ENCODE measurements around the gene DCLK1. TPM values are rescaled to one million over a fixed set of nuclear protein-coding genes. Genes with fewer than 3 reads are reported as not detected.
"Not testable (repeated sequence)": the region's sequence is repeated elsewhere in the genome, so short reads cannot be mapped to it uniquely, and the experiment has no call there.

The DCLK1 gene
- polyA plus RNA-seq, 4 donors, result 4.3 to 39.0 (median 8.9) TPM

DNA sequence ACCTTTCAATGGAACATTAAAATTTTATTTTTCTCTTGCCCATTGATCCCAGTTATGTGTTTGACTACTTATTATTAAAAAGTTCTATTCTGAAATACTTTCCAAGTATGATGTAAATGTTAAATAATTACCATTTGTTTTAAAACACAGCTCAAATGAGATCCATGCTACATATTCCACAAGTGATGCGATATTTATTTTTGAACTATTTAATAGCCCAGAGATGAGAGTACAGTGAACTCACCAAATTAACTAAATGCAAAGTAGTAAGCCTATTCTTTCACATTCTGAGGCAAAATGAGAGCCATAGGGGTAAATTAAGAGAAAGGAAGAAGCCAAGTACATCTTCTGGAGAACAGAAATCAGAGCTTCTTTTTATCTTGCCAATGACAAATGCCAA, 1.2 kb upstream of the DCLK1 start:
- DNase-seq (ENCODE audit: low read depth in 4 of 4, low spot score in 3 of 4), result no peak

DNA sequence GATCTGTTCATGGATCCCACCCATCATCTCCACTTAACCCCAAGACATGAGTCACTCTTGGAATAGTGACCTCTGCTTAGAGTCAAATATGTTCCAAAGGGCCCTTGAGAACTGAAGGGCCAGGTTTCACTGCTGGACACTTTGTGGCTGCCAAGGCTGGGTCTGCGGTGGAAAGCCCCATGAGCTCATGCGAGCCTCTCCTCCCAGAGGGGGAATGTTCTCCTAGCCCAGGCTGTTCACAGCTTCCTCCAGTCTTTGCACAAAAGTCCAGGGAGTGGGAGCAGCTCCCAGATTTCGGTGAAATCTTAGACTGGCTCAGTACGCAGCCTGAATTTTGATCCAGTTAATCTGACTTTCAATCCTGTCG, 732 bp upstream of the DCLK1 start:
- no peak for DNase-seq (ENCODE audit: low read depth in 4 of 4, low spot score in 3 of 4)

GRCh38 chr13:36130552-36131221, 495 bp downstream of the DCLK1 start:
- no peak for DNase-seq (ENCODE audit: low read depth in 4 of 4, low spot score in 3 of 4)

DNA sequence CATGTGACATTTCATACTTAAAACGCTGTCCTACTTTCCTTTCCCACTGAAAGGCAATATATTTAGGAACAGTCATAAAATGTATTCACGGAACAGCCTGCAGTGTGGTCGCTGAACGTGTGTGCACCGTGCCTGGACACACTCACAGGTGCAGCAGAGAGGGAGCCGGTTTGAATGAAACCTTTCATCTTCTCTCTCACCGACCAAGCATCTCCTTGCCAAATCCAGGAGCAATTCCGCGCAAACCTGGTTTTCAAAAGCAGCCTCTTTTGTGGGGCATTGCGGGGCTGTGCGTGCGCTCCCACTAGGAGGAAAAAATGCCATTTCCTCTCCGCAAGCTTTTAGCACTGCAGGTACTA, 1.0 kb downstream of the DCLK1 start:
- no peak for DNase-seq (ENCODE audit: low read depth in 4 of 4, low spot score in 3 of 4)

- no peak for DNase-seq (ENCODE audit: low read depth in 4 of 4, low spot score in 3 of 4)
Measured at GRCh38 chr13:36129539-36129938, 1.6 kb downstream of the DCLK1 start.

DNA sequence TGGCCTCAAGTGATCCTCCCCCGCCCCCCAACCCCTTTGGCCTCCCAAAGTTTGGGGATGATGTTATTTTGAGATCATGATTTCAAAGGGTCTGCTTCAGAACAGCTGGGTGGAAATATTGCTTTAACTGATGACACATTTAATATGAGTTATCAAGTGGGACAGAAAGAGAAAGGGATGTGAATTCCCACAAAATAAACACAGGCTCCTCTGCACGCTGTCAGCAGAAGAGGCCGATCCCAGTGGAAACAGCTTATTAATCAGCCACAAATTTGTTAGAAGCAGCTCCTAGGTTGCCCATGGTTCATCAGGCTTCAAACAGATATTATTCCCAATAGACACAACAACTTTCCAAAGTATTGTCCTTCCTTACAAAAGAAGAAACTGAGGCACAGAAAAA, 4.7 kb downstream of the DCLK1 start:
- DNase-seq (ENCODE audit: low read depth in 4 of 4, low spot score in 3 of 4), result no peak

GRCh38 chr13:36125841-36126240, 5.3 kb downstream of the DCLK1 start:
- DNase-seq (ENCODE audit: low read depth in 4 of 4, low spot score in 3 of 4), result no peak

DNA sequence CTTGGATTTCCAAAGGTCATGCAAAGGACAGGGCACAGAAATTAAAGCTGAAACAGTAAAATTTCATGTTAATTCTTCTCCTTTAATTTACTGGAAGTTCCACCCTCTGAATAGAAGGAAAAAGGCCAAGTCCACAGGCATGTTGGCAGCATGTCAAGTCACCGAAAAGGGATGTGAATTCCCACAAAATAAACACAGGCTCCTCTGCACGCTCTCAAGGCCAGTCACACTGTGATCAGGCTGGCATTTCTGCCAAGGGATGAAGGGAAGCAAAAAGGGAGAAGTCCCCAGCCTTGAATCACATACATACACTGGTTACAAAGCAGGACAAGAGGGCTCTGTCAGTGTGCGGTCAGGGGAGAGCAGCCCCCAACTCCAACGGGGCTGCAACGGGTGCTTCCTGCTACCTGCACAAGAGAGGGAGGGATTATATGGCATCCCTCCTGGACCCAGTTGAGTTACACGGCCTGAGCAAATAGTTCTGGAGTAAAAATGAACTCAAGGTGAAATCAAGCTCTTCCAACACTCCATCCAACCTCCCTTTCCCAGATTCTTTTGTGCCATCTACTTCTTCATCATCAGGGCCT, 6.9 kb downstream of the DCLK1 start:
- DNase-seq (ENCODE audit: low read depth in 4 of 4, low spot score in 3 of 4), result no peak

- DNase-seq (ENCODE audit: low read depth in 4 of 4, low spot score in 3 of 4), result no peak
Measured at GRCh38 chr13:36115306-36115705, 15.9 kb downstream of the DCLK1 start.

- no peak for DNase-seq (ENCODE audit: low read depth in 4 of 4, low spot score in 3 of 4)
Measured at GRCh38 chr13:36114233-36114632, 16.9 kb downstream of the DCLK1 start.

DNA sequence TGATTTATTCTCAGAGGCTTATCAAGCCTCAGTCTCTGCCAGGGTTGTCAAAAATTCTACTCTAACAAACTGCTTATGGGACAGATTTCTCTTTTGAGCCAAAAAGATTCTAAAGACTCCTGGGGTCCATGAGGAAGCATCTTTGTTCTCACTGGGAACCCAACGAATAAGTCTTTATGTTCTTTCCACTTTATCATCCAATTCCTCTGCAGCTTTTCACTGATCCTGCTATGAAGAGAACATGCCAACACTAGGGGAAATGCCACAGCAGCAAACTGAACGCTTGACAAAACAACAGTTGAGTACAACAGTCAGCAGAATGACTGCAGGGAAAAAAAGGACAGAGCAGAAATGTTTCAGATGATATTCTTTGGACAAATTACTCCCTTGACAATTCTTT, 22.2 kb downstream of the DCLK1 start:
- no peak for DNase-seq (ENCODE audit: low read depth in 4 of 4, low spot score in 3 of 4)

- DNase-seq (ENCODE audit: low read depth in 4 of 4, low spot score in 3 of 4), result no peak
Measured at GRCh38 chr13:36108342-36108741, 22.8 kb downstream of the DCLK1 start.

DNA sequence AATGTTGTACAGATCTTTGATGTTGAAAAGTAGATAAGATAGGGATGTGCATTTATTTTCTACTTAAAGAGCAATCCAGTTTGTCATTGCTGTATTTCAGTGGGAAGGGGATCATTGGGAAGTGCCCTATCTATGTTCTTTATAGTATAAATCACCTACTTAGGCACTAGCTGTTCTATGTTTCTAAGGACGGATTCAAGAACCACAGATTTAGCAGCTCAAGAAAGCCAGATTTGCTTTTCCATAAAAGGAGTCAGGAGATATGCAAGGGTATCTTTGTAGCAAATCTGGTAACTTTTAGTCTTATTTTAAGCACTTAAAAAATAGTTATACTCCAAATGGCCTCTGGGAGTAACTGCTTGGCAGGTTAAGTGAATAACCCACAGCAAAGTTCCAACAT, 23.7 kb downstream of the DCLK1 start:
- DNase-seq (ENCODE audit: low read depth in 4 of 4, low spot score in 3 of 4), result no peak

GRCh38 chr13:36105726-36106125, 25.5 kb downstream of the DCLK1 start:
- DNase-seq (ENCODE audit: low read depth in 4 of 4, low spot score in 3 of 4), result no peak

- no peak for DNase-seq (ENCODE audit: low read depth in 4 of 4, low spot score in 3 of 4)
Measured at GRCh38 chr13:36102721-36103120, 28.5 kb downstream of the DCLK1 start.

DNA sequence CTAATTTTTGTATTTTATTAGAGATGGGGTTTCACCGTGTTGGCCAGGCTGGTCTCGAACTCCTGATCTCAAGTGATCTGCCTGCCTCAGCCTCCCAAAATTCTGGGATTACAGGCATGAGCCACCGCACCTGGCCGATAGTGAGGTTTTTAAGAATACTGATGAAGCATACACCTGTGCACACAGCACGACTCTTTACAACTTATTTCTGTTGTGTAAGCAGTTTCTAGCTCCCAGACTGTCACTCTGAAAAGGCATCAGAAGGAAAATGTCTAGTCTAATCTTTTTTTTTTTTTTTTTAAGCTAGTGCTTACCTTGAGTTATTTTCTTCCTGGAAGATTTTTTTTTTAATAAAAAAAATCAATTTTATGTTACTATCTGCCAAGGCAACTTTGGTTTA, 29.3 kb downstream of the DCLK1 start:
- not testable (repeated sequence) for DNase-seq (ENCODE audit: low read depth in 4 of 4, low spot score in 3 of 4)

- DNase-seq (ENCODE audit: low read depth in 4 of 4, low spot score in 3 of 4), result no peak
Measured at GRCh38 chr13:36101157-36101556, 30.0 kb downstream of the DCLK1 start.

DNA sequence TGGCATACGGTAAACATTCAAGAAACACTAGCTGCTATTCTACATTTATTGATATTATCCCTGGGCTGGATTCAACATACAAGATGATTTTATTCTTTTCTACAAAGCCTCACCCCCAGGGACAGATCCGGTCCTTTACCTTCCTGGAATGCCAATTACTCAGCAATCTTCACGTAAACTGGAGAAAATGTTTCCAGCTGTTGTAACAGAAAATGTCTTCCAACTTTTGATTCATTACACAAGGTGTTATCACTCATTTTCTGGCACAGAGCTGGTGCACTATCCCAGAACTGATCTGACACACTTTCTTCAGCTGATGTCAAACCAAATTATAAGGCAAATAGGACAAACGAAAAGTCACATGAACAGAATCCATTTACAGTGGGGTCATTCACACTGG, 33.1 kb downstream of the DCLK1 start:
- no peak for DNase-seq (ENCODE audit: low read depth in 4 of 4, low spot score in 3 of 4)

GRCh38 chr13:36096461-36097416, 34.4 kb downstream of the DCLK1 start:
- no peak for DNase-seq (ENCODE audit: low read depth in 4 of 4, low spot score in 3 of 4)

DNA sequence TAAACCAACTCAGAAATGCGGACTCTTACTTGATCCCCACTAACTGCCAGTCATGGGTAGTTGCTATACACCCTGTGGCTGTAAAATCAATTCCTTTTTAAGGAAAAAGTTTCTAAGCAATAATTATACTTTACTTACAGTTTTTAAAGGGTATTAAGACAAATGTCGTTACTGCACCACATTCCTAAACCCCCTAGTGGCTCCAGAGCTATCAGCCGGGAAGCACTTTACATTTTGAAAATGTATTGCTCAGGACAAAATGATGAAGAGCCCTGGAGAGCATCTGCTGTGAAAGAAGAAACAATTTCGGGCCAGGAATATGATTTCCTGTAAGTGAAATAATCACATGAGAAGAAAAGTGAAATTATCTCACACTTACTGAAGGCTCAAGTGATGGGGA, 36.7 kb downstream of the DCLK1 start:
- no peak for DNase-seq (ENCODE audit: low read depth in 4 of 4, low spot score in 3 of 4)

DNA sequence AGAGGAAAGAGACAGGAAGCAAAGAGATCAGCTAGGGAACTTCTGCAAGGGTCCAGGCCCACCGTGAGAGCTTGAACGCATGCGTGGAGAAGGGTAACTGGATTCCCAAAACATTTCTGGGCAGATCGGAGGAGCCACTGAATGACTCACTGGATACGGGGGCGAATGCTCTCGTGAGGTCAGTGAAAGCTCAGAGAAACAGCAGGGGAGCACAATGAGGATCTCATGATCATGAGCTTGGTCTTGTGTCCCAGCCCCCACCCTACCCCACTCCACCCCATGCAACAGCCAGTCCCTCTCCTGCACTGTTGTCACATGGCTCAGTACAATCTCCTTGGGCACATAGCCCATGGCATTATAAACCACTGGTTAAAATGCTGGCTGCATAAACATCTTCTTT, 40.6 kb downstream of the DCLK1 start:
- DNase-seq (ENCODE audit: low read depth in 4 of 4, low spot score in 3 of 4), result no peak

GRCh38 chr13:36089130-36089647, 42.0 kb downstream of the DCLK1 start:
- no peak for DNase-seq (ENCODE audit: low read depth in 4 of 4, low spot score in 3 of 4)
